Spleen (tissue), 11 donors: ENCODE data around the gene MLYCD. TPM values are rescaled to one million over a fixed set of nuclear protein-coding genes. Genes with fewer than 3 reads are reported as not detected.

Experiments
- DNase-seq: peaks from one replicate; pipeline ENCODE4 v3.0.0-alpha.2; 2020
- H3K27ac ChIP-seq, 8 donors: fragments of 200-600 bp; sonication (generic) in 7 of 8; 1 replicate in 4 of 8; 2 replicates in 4 of 8; pipeline versions ENCODE4 v1.5.0 to v1.8.0; 2016 to 2021; ENCODE audit warnings: inconsistent platforms in 4 of 8, mild to moderate bottlenecking in 4 of 8, moderate library complexity in 1 of 8
- H3K27me3 ChIP-seq, 7 donors: fragments of 200-600 bp; sonication (generic) in 6 of 7; replicated peaks in 1 of 7; 1 replicate in 4 of 7; 2 replicates in 3 of 7; pipeline versions ENCODE4 v1.5.0 to v1.8.0; 2016 to 2021; ENCODE audit warnings: inconsistent platforms in 3 of 7, mild to moderate bottlenecking in 1 of 7
- H3K36me3 ChIP-seq, 6 donors: fragments of 200-600 bp; sonication (generic) in 5 of 6; 1 replicate in 4 of 6; 2 replicates in 2 of 6; pipeline versions ENCODE4 v1.5.0 to v1.8.0; 2016 to 2021; ENCODE audit warnings: inconsistent platforms in 2 of 6
- H3K4me1 ChIP-seq, 6 donors: fragments of 200-600 bp; sonication (generic) in 5 of 6; 1 replicate in 3 of 6; 2 replicates in 3 of 6; pipeline versions ENCODE4 v1.5.0 to v1.8.0; 2016 to 2021; ENCODE audit warnings: inconsistent platforms in 3 of 6
- H3K4me3 ChIP-seq, 8 donors: fragments of 200-600 bp; sonication (generic) in 7 of 8; 1 replicate in 4 of 8; 2 replicates in 4 of 8; pipeline versions ENCODE4 v1.5.0 to v1.8.0; 2016 to 2021; ENCODE audit warnings: inconsistent platforms in 4 of 8, mild to moderate bottlenecking in 4 of 8, moderate library complexity in 2 of 8
- H3K9me3 ChIP-seq, 8 donors: fragments of 200-600 bp; sonication (generic) in 7 of 8; 1 replicate in 4 of 8; 2 replicates in 4 of 8; pipeline versions ENCODE4 v1.5.0 to v1.8.0; 2016 to 2021; ENCODE audit warnings: inconsistent platforms in 4 of 8
- CTCF ChIP-seq, 11 experiments: fragments of 200-600 bp in 7 of 11; fragments of 450-650 bp in 4 of 11; sonication (generic) in 4 of 11; IDR thresholded peaks in 8 of 11; conservative IDR thresholded peaks in 3 of 11; 1 replicate in 7 of 11; 2 replicates in 4 of 11; pipeline versions ENCODE4 v1.4.0 to v1.8.0; 2016 to 2021; ENCODE audit warnings: antibody characterized with exemption in 11 of 11, inconsistent platforms in 4 of 11, mild to moderate bottlenecking in 1 of 11
- POLR2A ChIP-seq, 3 donors: fragments of 450-650 bp; IDR thresholded peaks; one replicate each; pipeline ENCODE4 v1.5.1; 2017; ENCODE audit warnings: antibody characterized with exemption in 3 of 3, mild to moderate bottlenecking in 1 of 3
- POLR2AphosphoS5 ChIP-seq, 3 donors: sonication (generic); formaldehyde crosslinking; IDR thresholded peaks; one replicate each; pipeline ENCODE4 v1.5.1; 2017; ENCODE audit warnings: antibody characterized with exemption in 3 of 3
- WGBS, 5 donors: extraction: QIAGEN DNeasy Blood & Tissue Kit in 3 of 5; methylation state at CpG; one replicate each; pipeline versions ENCODE4 v1.1.5 to v1.1.7; 2013 to 2018; 5-methylcytosine and 5-hydroxymethylcytosine counted together
- intact Hi-C: fragments of 100-400 bp; cut with DNase I; formaldehyde crosslinking; loops from one replicate; pipeline ENCODE4 v1.15.0; 2023; ENCODE audit warnings: low total_unique reads
- polyA plus RNA-seq, 3 donors: library from polyadenylated mRNA; stranded (reverse); fragments of 200-250 nt; gene quantifications; one replicate each; pipeline ENCODE4 v1.2.1, GENCODE V29; 2013
- total RNA-seq, 7 donors: library from RNA; depleted of rRNA in 3 of 7; stranded (reverse); fragments of >200 nt in 3 of 7; fragmentation: NEBNext Ultra II Directional in 4 of 7; extraction: Animal tissue kit (Norgen Biotek cat#: 25700) in 4 of 7; gene quantifications; one replicate each; pipeline versions ENCODE4 v1.1.0 to v1.2.1, GENCODE V29; 2016 to 2021
- donor health status: healthy with polysubstance abuse.
- donor health status: DM: no; HTN: no; CAD: no; lungs with moderate emphysema.
- donor health status: DM: no; HTN: no; CAD: no.
- donor health status: Bipolar disorder and iron deficiency.
- donor health status: healthy.
- donor health status: DM: no; HTN: no; CAD: no.
- donor health status: DM: yes; HTN: yes; CAD: no.

Gene MLYCD
- total and polyA plus RNA-seq, 10 donors: 2.0 to 14.3 (median 9.9) TPM

GRCh38 chr16:83942074-83942473 is 43.2 kb downstream of the MLYCD start:
- H3K36me3 ChIP-seq: no peaks in the 10 kb centered on the region
- H3K9me3 ChIP-seq: no peaks in the 10 kb centered on the region
- WGBS, 5 donors: 86 to 94% (median 89%) methylated on average over 14 of the region's 14 CpGs
- peaks cover 0 to 36% (median 12%) of the 10 kb centered on the region in 6 donors for H3K4me1 ChIP-seq
- intact Hi-C loops: no loop called here
- TF ChIP-seq CTCF (IDR thresholded peaks at IDR 0.05 in 8 of 11, conservative IDR thresholded peaks at IDR 0.05 in 3 of 11) (no peak), POLR2AphosphoS5 (IDR thresholded peaks at IDR 0.05) (peak in 1 of 3 donors; percentile 17)
- H3K27me3 ChIP-seq: no peaks in the 10 kb centered on the region
- no peak overlapping the region for H3K4me3 ChIP-seq
- no peak overlapping the region for H3K27ac ChIP-seq
- no peak for DNase-seq

- no peak overlapping the region for H3K27ac ChIP-seq
- WGBS, 5 donors: 66 to 75% (median 71%) methylated on average over 8 to 11 of the region's 11 CpGs
These were observed 44.0 kb downstream of the MLYCD start for GRCh38 chr16:83942815-83943515.

GRCh38 chr16:83943516-83944050 is 44.7 kb downstream of the MLYCD start:
- Histone ChIP-seq H3K27me3 (no peaks in the 10 kb centered on the region), H3K9me3 (no peaks in the 10 kb centered on the region), H3K4me1 (peaks cover 0 to 32% (median 12%) of the 10 kb centered on the region in 6 donors), H3K27ac (no peak overlapping the region), H3K36me3 (no peaks in the 10 kb centered on the region), H3K4me3 (no peak overlapping the region)
- TF ChIP-seq CTCF (IDR thresholded peaks at IDR 0.05 in 8 of 11, conservative IDR thresholded peaks at IDR 0.05 in 3 of 11): no peak
- TF ChIP-seq POLR2AphosphoS5 (IDR thresholded peaks at IDR 0.05): no peak
- TF ChIP-seq POLR2A (IDR thresholded peaks at IDR 0.05): no peak
- DNase-seq: no peak
- intact Hi-C loops: no loop called here
- WGBS, 5 donors: 92 to 95% (median 93%) methylated on average over 10 of the region's 10 CpGs

More at GRCh38 chr16:83942815-83943515, 44.0 kb downstream of the MLYCD start:
- no peak for DNase-seq
- Histone ChIP-seq H3K4me1 (peaks cover 0 to 36% (median 12%) of the 10 kb centered on the region in 6 donors), H3K36me3 (no peaks in the 10 kb centered on the region), H3K27me3 (no peaks in the 10 kb centered on the region), H3K9me3 (no peaks in the 10 kb centered on the region), H3K4me3 (no peak overlapping the region)
- TF ChIP-seq POLR2A (IDR thresholded peaks at IDR 0.05) (no peak), POLR2AphosphoS5 (IDR thresholded peaks at IDR 0.05) (no peak), CTCF (IDR thresholded peaks at IDR 0.05 in 8 of 11, conservative IDR thresholded peaks at IDR 0.05 in 3 of 11) (no peak)
- intact Hi-C loops: no loop called here

GRCh38 chr16:83945587-83945986 is 46.7 kb downstream of the MLYCD start:
- H3K4me3 ChIP-seq: no peak overlapping the region
- no peaks in the 10 kb centered on the region for H3K9me3 ChIP-seq
- no peaks in the 10 kb centered on the region for H3K36me3 ChIP-seq
- no peak overlapping the region for H3K27ac ChIP-seq
- H3K27me3 ChIP-seq: no peaks in the 10 kb centered on the region
- DNase-seq: no peak
- TF ChIP-seq CTCF (IDR thresholded peaks at IDR 0.05 in 8 of 11, conservative IDR thresholded peaks at IDR 0.05 in 3 of 11) (no peak), POLR2A (IDR thresholded peaks at IDR 0.05) (no peak), POLR2AphosphoS5 (IDR thresholded peaks at IDR 0.05) (no peak)
- intact Hi-C loops: no loop called here
- H3K4me1 ChIP-seq: peaks cover 0 to 15% (median 2%) of the 10 kb centered on the region in 6 donors
- WGBS, 5 donors: 86 to 96% (median 90%) methylated on average over 10 of the region's 10 CpGs
